ENCODE measurements around the gene ADH4.

ADH4 gene

GRCh38 chr4:99078931-99079624, 65.0 kb downstream of the ADH4 start:
- TF ChIP-seq CTCF (IDR thresholded peaks at IDR 0.05), result no peak
- no peak for DNase-seq (ENCODE audit: low spot score)
- no peak overlapping the region for H3K4me3 ChIP-seq
- no peak overlapping the region for H3K27ac ChIP-seq

GRCh38 chr4:99078336-99078735, 65.8 kb downstream of the ADH4 start:
- no peak for DNase-seq (ENCODE audit: low spot score)
- Histone ChIP-seq H3K27ac (no peak overlapping the region), H3K4me3 (no peak overlapping the region)
- no peak for TF ChIP-seq CTCF (IDR thresholded peaks at IDR 0.05)

GRCh38 chr4:99077177-99077576, 66.9 kb downstream of the ADH4 start:
- no peak for DNase-seq (ENCODE audit: low spot score)
- no peak for TF ChIP-seq CTCF (IDR thresholded peaks at IDR 0.05)
- Histone ChIP-seq H3K4me3 (no peak overlapping the region), H3K27ac (no peak overlapping the region)

- TF ChIP-seq CTCF (IDR thresholded peaks at IDR 0.05), result no peak
- no peak for DNase-seq (ENCODE audit: low spot score)
- H3K4me3 ChIP-seq, result no peak overlapping the region
- no peak overlapping the region for H3K27ac ChIP-seq
Measured at GRCh38 chr4:99076292-99076976, 67.7 kb downstream of the ADH4 start.

GRCh38 chr4:99074816-99075215, 69.3 kb downstream of the ADH4 start:
- TF ChIP-seq CTCF (IDR thresholded peaks at IDR 0.05), result no peak
- DNase-seq (ENCODE audit: low spot score), result no peak
- Histone ChIP-seq H3K4me3 (no peak overlapping the region), H3K27ac (no peak overlapping the region)

All from coronary artery (tissue), 2 donors.